Esophagus squamous epithelium (tissue), 5 donors: ENCODE results near the gene BANP. TPM values are rescaled to one million over a fixed set of nuclear protein-coding genes. Genes with fewer than 3 reads are reported as not detected.
"Not testable (repeated sequence)": the region's sequence is repeated elsewhere in the genome, so short reads cannot be mapped to it uniquely, and the experiment has no call there.

ENCODE experiments used
- DNase-seq: peaks from one replicate; lab custom pipeline; 2025; lab: John Stamatoyannopoulos, UW
- H3K27ac ChIP-seq, 4 donors: fragments of 200-600 bp; sonication (generic); one replicate each; pipeline ENCODE4 v1.5.1; 2016 to 2019; ENCODE audit warnings: mild to moderate bottlenecking in 1 of 4
- H3K27me3 ChIP-seq, 4 donors: fragments of 200-600 bp; sonication (generic); 1 replicate in 3 of 4; 2 replicates in 1 of 4; pipeline versions ENCODE4 v1.5.1 to v1.6.0; 2017 to 2021; ENCODE audit warnings: antibody characterized with exemption in 1 of 4
- H3K36me3 ChIP-seq, 3 donors: fragments of 200-600 bp; sonication (generic); one replicate each; pipeline ENCODE4 v1.5.1; 2016 to 2019
- H3K4me1 ChIP-seq, 3 donors: fragments of 200-600 bp; sonication (generic); one replicate each; pipeline ENCODE4 v1.5.1; 2017 to 2019
- H3K4me3 ChIP-seq, 4 donors: fragments of 200-600 bp; sonication (generic); 1 replicate in 3 of 4; 2 replicates in 1 of 4; pipeline ENCODE4 v1.5.1; 2016 to 2019; ENCODE audit warnings: mild to moderate bottlenecking in 2 of 4, moderate library complexity in 1 of 4
- H3K9me3 ChIP-seq, 3 donors: fragments of 200-600 bp; sonication (generic); one replicate each; pipeline ENCODE4 v1.5.1; 2016 to 2019
- CTCF ChIP-seq, 6 experiments: fragments of 450-650 bp in 4 of 6; fragments of 200-600 bp in 2 of 6; sonication (generic) in 2 of 6; IDR thresholded peaks; one replicate each; pipeline ENCODE4 v1.5.1; 2016 to 2019; ENCODE audit warnings: antibody characterized with exemption in 6 of 6, mild to moderate bottlenecking in 4 of 6, moderate library complexity in 4 of 6
- POLR2A ChIP-seq, 4 donors: fragments of 450-650 bp; IDR thresholded peaks; one replicate each; pipeline ENCODE4 v1.6.1; 2017; ENCODE audit warnings: antibody characterized with exemption in 4 of 4, mild to moderate bottlenecking in 4 of 4, moderate library complexity in 3 of 4
- WGBS, 2 donors: methylation state at CpG; one replicate each; pipeline ENCODE4 v1.1.5; 2018; 5-methylcytosine and 5-hydroxymethylcytosine counted together
- intact Hi-C: fragments of 100-400 bp; cut with DNase I; formaldehyde crosslinking; loops from one replicate; pipeline ENCODE4 v1.15.0; 2022
- total RNA-seq, 4 donors: library from RNA; depleted of rRNA; stranded (reverse); fragments of >200 nt; gene quantifications; one replicate each; pipeline ENCODE4 v1.1.0, GENCODE V29; 2016
- donor health status: DM: yes; HTN: yes; CAD: no.

The BANP gene
- total RNA-seq, 4 donors from 2014 or later = 13.8 to 19.9 (median 14.1) TPM

GRCh38 chr16:88041986-88042562 lies 90.8 kb downstream of the BANP start:
- H3K27me3 ChIP-seq, H3K4me3 ChIP-seq, H3K27ac ChIP-seq, H3K4me1 ChIP-seq, DNase-seq, intact Hi-C loops, H3K9me3 ChIP-seq: not testable (repeated sequence)
- H3K36me3 ChIP-seq = peaks cover 0 to 55% (median 0%) of the 10 kb centered on the region in 3 donors
- WGBS, 2 donors = 90 to 92% methylated on average over 17 of the region's 18 CpGs

- intact Hi-C loops, H3K4me1 ChIP-seq, H3K27ac ChIP-seq, H3K9me3 ChIP-seq, DNase-seq, H3K27me3 ChIP-seq, H3K4me3 ChIP-seq: not testable (repeated sequence)
- 83 to 98% methylated on average over 5 of the region's 8 CpGs for WGBS, 2 donors
- peaks cover 0 to 55% (median 0%) of the 10 kb centered on the region in 3 donors for H3K36me3 ChIP-seq
Observed at GRCh38 chr16:88043208-88043910, 92.1 kb downstream of the BANP start.

DNA sequence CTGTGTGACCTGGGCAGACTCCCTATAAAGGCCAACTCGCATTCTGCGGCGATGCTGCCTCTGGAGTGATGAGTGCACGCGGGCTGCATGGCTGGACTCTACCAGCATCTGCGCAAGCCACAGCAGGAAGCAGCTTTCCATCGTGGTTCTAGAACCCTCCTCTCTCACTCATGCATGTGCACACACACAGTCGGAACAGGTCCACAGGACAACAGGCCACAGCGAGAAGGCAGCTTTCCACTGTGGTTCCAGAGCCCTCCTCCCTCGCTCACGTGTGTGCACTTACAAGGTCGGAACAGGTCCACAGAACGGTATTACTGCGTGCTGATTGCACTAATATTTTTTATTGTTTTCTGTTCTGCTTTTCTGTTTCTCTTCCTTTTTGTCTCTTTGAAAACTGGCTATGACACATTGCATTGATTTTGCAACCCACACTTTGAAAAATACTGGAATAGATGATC lies 92.9 kb downstream of the BANP start:
- H3K9me3 ChIP-seq, H3K27ac ChIP-seq, H3K4me1 ChIP-seq, DNase-seq, H3K27me3 ChIP-seq, H3K4me3 ChIP-seq, intact Hi-C loops: not testable (repeated sequence)
- peaks cover 0 to 55% (median 0%) of the 10 kb centered on the region in 3 donors for H3K36me3 ChIP-seq
- WGBS, 2 donors = 69 to 91% methylated on average over 9 to 14 of the region's 14 CpGs

DNA sequence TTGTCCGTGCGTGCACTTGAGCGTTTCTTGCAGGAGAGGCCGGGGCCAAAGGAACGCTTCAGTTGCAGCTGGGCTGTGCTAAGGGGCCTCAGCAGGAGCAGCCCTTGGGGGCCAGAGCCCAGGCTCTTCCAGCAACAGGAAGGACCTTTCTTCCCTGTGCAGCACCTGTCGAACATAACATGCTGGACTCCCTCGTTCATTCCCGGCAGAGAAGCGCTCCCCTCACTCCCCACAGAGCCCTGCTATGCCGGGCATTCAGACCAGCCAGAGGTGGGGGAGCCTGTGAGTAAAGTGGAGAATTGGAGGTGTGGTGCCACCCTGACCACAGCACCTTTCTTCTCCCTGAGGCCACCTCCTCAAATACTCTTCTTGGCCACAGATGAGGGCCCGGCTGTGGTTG lies 94.1 kb downstream of the BANP start:
- H3K27me3 ChIP-seq, H3K4me3 ChIP-seq, H3K27ac ChIP-seq, intact Hi-C loops, H3K4me1 ChIP-seq, H3K9me3 ChIP-seq, DNase-seq: not testable (repeated sequence)
- peaks cover 0 to 56% (median 0%) of the 10 kb centered on the region in 3 donors for H3K36me3 ChIP-seq
- WGBS, 2 donors = 91 to 94% methylated on average over 6 to 10 of the region's 11 CpGs

DNA sequence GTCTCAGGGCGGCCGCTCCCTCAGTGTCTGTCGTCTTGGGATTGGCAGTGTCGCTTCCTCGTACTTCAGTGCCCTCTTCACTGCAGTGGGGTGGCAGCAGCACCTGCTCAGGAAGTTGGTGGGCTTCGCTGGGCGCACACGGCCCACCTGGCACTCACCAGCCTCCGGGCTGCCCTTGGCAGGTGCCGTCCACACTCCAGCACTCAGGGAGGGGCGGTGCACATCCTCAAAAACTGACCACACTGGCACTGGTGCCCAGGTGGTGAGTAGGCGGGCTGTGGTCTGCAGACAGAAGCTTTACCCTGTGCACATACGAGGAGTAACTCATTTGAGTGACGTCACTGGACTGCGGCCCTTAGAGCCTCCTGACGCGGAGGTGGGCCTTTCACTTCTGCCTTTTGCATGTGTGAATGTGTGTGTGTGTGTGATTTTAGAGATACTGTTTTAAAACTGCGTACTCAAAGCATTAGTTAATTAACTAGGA lies 94.6 kb downstream of the BANP start:
- TF ChIP-seq POLR2A (IDR thresholded peaks at IDR 0.05) = no peak
- no peak for TF ChIP-seq CTCF (IDR thresholded peaks at IDR 0.05)
- Histone ChIP-seq H3K27me3 (no peaks in the 10 kb centered on the region), H3K27ac (no peak overlapping the region), H3K36me3 (peaks cover 0 to 56% (median 0%) of the 10 kb centered on the region in 3 donors), H3K4me1 (no peaks in the 10 kb centered on the region), H3K4me3 (no peak overlapping the region), H3K9me3 (no peaks in the 10 kb centered on the region)
- intact Hi-C loops = no loop called here
- WGBS, 2 donors = 82 to 88% methylated on average over 4 to 8 of the region's 18 CpGs
- no peak for DNase-seq

- Histone ChIP-seq H3K4me1 (no peaks in the 10 kb centered on the region), H3K9me3 (no peaks in the 10 kb centered on the region), H3K36me3 (peaks cover 0 to 70% (median 0%) of the 10 kb centered on the region in 3 donors), H3K4me3 (no peak overlapping the region), H3K27ac (no peak overlapping the region), H3K27me3 (no peaks in the 10 kb centered on the region)
- TF ChIP-seq CTCF (IDR thresholded peaks at IDR 0.05) (no peak), POLR2A (IDR thresholded peaks at IDR 0.05) (no peak)
- 67 to 100% methylated on average over 1 of the region's 3 CpGs for WGBS, 2 donors
- intact Hi-C loops = no loop called here
- DNase-seq = no peak
Observed at GRCh38 chr16:88047462-88047861, 96.2 kb downstream of the BANP start.

GRCh38 chr16:88048985-88049384 lies 97.8 kb downstream of the BANP start:
- Histone ChIP-seq H3K27me3 (no peaks in the 10 kb centered on the region), H3K4me3 (no peak overlapping the region), H3K4me1 (no peaks in the 10 kb centered on the region), H3K27ac (no peak overlapping the region), H3K36me3 (peaks cover 0 to 75% (median 0%) of the 10 kb centered on the region in 3 donors), H3K9me3 (no peaks in the 10 kb centered on the region)
- WGBS, 2 donors = 52 to 86% methylated on average over 2 to 4 of the region's 15 CpGs
- intact Hi-C loops = no loop called here
- DNase-seq = no peak
- TF ChIP-seq CTCF (IDR thresholded peaks at IDR 0.05) (no peak), POLR2A (IDR thresholded peaks at IDR 0.05) (no peak)
